GM18505 (cell line): ENCODE measurements around the gene EBF3.
A peak's percentile ranks its signal among the peaks of the same experiment; 100 is the strongest.

Experiments used
- ATAC-seq: cut with Tn5 transposase; IDR thresholded peaks from one replicate; pipeline ENCODE4 v1.9.1; 2021; ENCODE audit not compliant: unreplicated experiment
- POLR2A ChIP-seq: IDR thresholded peaks from 4 replicates; pipeline ENCODE4 v1.6.1; 2011; ENCODE audit warnings: borderline replicate concordance; ENCODE audit not compliant: insufficient read depth, insufficient read length; ENCODE audit errors: extremely low read depth

Gene EBF3

GRCh38 chr10:129890170-129890569 lies 73.9 kb downstream of the EBF3 start:
- ATAC-seq = no peak
- no peak for TF ChIP-seq POLR2A

GRCh38 chr10:129888784-129889616 lies 75.1 kb downstream of the EBF3 start:
- peak; percentile 59 for ATAC-seq

GRCh38 chr10:129887986-129888783 lies 75.9 kb downstream of the EBF3 start:
- TF ChIP-seq POLR2A = no peak
- ATAC-seq = no peak

More at GRCh38 chr10:129888784-129889616, 75.1 kb downstream of the EBF3 start:
- TF ChIP-seq POLR2A = no peak

- no peak for ATAC-seq
- no peak for TF ChIP-seq POLR2A
These were observed 76.6 kb downstream of the EBF3 start for GRCh38 chr10:129887381-129887905.

GRCh38 chr10:129886263-129886662 lies 77.8 kb downstream of the EBF3 start:
- no peak for ATAC-seq
- no peak for TF ChIP-seq POLR2A

GRCh38 chr10:129885526-129885925 lies 78.5 kb downstream of the EBF3 start:
- ATAC-seq = no peak
- no peak for TF ChIP-seq POLR2A

- no peak for TF ChIP-seq POLR2A
- ATAC-seq = no peak
These were observed 79.5 kb downstream of the EBF3 start for GRCh38 chr10:129884398-129885078.

GRCh38 chr10:129883626-129884397 lies 80.3 kb downstream of the EBF3 start:
- ATAC-seq = no peak
- no peak for TF ChIP-seq POLR2A

GRCh38 chr10:129883029-129883428 lies 81.0 kb downstream of the EBF3 start:
- no peak for TF ChIP-seq POLR2A
- no peak for ATAC-seq

- no peak for TF ChIP-seq POLR2A
- no peak for ATAC-seq
These were observed 81.6 kb downstream of the EBF3 start for GRCh38 chr10:129882291-129883010.

GRCh38 chr10:129881641-129882040 lies 82.4 kb downstream of the EBF3 start:
- no peak for TF ChIP-seq POLR2A
- no peak for ATAC-seq
